HG03135 (cell line): ENCODE data around the gene MGARP.
"Not testable (repeated sequence)": the region's sequence is repeated elsewhere in the genome, so short reads cannot be mapped to it uniquely, and the experiment has no call there.

Source experiments
- ATAC-seq: cut with Tn5 transposase; IDR thresholded peaks from one replicate; pipeline ENCODE4 v1.9.1; 2021; ENCODE audit warnings: mild to moderate bottlenecking, moderate library complexity; ENCODE audit not compliant: unreplicated experiment

The MGARP gene

DNA sequence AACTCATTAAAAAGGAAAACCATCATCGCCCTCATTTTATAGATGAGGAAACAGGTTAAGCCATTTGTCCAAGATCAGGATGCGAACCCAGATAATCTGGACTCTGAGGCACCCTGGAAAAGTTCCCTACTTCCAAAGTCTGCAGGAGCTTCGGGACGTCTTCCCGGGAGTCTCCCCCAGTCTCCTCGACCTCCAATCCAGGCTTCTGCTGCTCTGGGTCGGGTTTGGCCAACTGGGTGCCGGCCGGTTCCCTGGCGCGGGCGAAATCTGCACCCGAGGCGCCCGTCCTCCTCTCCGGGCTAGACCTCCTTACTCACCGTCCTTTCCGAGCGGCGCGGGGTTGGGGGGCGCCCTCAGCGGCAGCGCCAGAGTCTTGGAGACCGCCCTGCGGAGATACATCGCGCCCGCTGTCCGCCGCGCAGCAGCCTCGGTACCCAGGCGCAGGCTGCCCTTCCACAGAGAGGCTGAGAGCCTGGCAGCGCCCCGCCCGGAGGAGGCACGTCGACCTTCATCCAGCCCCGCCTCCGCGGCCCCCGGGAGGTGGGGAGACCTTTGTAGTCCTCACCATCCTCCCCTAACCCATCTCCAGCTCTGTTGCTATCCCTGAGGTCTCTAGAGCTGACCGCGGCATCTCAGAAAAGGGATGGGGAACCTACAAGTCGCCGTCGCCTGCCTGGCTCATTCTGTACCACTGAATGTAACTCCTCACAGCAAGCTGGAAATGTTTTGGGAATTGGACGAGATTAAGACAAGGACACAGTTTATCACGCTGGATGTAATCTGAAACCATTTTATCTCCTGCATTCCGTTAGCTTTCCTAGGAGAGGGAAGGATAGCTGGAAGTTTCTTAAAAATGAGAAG lies at the start of gene MGARP:
TSS of gene MGARP (minus strand) at position 466 of the 861 bp plus-strand sequence. CDS start at position 399, 67 bp downstream.
- ATAC-seq = no peak

DNA sequence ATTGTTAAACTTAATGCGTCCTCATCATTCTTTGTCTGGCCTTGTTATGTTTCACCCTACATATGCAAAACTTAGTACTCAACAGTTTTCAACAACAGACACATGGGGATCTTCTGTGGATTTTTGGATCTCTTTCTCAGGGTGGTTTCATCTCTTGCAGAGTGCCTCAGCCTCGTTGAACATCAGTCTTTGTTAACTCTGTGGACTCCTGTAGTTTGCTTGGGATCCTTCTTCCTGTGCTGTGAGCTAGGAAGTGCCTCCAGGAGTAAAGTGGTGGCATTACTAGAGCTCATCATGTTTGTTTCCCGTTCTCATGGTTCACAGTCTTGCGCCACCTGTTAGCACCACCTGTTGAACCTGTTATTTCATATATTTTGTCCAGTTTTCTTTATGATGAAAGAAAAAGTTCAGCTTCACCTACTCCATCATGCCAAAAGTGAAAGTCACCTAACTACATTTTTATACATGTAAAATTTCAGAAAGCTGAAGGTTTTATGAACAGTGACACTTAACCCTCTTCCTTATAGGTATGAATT lies 49.7 kb upstream of the MGARP start:
- ATAC-seq = no peak

DNA sequence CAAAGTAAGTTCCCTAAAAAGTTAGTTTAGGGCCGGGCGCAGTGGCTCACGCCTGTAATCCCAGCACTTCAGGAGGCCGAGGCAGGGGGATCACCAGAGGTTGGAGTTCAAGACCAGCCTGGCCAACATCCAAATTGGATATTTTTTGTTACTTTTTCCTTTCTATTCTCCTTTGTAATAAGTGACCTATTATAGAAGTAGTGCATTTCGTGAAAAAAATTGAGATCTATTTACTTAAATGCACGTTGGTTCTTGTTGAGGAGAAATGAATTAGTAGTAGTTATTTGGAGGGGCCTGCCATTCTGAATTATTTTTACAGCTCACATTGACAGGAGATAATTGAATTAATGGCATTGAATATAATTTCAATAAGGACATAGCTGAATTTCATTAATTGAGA lies 44.6 kb upstream of the MGARP start:
- no peak for ATAC-seq

DNA sequence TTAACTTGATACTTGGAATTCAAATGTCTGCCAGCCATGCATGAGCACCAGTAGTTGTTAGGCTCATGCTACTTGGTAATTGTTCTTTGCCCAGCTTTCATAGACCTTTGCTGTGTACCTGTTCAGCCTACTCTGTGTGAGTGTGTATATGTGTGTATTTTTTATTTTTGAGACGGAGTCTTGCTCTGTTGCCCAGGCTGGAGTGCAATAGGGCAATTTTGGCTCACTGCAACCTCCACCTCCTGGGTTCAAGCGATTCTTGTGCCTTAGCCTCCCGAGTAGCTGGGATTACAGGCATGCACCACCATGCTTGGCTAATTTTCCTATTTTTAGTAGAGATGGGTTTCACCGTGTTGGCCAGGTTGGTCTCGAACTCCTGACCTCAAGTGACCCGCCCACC lies 42.5 kb upstream of the MGARP start:
- not testable (repeated sequence) for ATAC-seq

DNA sequence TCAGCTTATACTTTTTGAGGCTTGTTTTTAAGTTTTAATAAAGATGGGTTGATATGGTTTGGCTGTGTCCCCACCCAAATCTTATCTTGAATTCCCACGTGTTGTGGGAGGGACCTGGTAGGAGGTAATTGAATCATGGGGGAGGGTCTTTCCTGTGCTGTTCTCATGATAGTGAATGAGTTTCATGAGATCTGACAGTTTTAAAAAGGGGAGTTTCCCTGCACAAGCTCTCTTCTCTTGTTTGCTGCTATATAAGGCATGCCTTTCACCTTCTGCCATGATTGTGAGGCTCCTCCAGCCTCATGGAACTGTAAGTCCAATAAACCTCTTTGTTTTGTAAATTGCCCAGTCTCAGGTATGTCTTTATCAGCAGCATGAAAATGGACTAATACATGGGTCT lies 42.0 kb upstream of the MGARP start:
- not testable (repeated sequence) for ATAC-seq

DNA sequence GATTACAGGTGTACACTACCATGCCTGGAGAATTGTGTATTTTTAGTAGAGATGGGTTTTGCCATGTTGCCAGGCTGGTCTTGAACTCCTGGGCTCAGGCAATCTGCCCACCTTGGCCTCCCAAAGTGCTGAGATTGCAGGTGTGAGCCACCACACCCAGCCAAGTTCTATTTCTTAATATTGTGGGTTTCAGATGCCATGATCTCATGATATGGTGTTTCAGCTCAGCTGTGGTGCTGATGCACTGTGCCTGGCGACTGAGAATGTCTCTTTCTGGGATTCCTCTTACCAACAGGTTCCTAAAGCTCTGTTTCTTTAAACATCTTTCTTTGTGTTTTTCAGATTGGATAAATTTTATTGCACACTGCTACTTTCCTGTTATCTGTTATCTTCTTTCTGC lies 39.5 kb upstream of the MGARP start:
- no peak for ATAC-seq

DNA sequence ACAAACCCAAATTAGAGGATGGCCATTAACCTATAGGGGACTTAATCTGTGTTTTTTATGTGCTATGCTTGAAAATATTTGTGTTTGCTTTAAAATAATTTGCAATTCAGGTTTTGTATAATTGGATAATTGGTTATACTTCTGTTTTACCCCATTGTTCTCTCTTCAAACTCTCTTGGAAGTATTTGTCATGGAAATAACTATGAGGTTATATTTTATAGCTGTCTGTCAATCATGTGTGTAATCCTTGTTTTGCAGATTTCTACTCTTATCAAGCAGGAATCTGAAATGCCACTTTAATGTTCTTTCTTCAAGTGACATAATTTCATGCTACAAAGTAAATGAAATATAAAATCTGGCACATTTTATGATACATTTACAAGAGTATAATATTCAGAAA lies 37.6 kb upstream of the MGARP start:
- no peak for ATAC-seq

DNA sequence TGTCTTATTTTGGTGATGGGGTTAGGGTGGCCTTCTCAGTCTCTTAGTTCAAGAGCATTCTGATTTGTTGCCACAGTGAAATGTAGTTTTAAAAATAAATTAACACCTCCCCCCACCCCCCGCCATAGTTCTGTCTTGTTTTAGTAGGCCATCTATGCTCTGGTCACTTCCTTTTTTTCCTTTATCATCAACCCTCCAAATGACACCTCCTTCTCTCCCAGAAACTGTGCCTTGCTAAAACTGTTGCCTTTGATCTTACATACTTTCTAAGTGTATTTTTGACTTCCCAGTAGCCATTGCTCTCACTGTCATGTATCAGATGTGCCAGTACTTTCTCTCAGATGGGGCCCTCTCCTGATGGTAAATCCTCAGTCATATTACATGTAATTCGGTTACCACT lies 36.7 kb upstream of the MGARP start:
- no peak for ATAC-seq

DNA sequence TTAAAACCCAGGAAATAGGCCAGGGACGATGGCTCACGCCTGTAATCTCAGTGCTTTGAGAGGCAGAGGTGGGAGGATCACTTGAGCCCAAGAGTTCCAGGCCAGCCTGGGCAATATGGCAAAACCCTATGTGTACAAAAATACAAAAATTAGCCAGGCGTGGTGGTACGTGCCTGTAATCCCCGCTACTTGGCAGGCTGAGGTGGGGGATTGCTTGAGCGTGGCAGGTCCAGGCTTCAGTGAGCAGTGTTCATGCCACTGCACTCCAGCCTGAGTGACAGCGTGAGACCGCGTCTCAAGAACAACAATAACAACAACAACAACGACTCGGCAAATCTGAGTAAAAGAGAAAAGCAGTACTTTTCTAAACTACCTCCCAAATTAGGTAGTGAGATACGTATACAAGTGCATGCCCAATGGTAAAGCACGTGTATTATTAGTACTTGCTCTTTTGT lies 35.2 kb upstream of the MGARP start:
- peak; percentile 69 for ATAC-seq

DNA sequence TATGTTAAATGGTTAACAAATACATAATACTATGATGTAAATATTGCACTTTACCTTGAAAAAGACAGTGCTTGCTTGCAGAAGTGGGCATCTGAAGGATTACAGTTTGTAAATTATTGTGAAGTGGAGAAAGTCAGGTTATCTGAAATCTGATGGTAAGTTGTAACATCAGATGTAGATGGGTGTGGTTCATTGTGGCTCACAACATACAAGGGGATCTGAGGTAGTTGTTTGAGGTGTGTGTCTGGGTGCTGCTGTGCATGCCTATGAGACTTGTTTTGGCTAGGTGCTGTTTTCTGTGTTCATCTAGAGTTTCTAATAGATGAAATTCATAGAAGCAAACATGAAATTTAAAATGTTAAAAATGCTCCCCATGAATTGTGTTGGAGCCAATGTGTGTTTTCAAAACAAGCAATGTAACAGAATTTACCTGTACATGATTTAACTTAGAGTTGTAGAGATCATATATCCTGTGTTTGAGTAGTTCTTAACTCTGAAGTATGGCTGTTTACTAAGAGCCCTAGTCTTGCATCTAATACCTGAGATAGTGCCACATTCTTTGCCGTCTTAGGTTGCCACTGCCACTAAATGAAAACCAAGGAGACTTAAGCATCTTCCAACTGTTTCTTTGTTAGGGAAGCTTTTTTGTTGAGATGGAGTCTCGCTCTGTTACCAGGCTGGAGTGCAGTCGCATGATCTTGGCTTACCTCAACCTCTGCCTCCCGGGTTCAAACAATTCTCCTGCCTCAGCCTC lies 34.2 kb upstream of the MGARP start:
- ATAC-seq = no peak

DNA sequence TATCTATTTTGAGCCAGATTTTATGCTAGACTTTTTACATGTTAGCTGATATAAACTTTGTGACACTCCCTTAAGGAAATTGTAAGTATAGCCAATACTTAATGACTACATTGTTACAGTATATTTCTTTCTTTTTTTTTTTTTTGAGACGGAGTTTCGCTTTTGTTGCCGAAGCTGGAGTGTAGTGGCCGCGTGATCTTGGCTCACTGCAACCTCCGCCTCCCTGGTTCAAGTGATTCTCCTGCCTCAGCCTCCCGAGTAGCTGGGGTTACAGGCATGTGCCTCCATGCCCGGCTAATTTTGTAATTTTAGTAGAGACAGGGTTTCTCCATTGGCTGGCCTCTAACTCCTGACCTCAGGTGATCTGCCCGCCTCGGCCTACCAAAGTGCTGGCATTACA lies 33.4 kb upstream of the MGARP start:
- not testable (repeated sequence) for ATAC-seq

DNA sequence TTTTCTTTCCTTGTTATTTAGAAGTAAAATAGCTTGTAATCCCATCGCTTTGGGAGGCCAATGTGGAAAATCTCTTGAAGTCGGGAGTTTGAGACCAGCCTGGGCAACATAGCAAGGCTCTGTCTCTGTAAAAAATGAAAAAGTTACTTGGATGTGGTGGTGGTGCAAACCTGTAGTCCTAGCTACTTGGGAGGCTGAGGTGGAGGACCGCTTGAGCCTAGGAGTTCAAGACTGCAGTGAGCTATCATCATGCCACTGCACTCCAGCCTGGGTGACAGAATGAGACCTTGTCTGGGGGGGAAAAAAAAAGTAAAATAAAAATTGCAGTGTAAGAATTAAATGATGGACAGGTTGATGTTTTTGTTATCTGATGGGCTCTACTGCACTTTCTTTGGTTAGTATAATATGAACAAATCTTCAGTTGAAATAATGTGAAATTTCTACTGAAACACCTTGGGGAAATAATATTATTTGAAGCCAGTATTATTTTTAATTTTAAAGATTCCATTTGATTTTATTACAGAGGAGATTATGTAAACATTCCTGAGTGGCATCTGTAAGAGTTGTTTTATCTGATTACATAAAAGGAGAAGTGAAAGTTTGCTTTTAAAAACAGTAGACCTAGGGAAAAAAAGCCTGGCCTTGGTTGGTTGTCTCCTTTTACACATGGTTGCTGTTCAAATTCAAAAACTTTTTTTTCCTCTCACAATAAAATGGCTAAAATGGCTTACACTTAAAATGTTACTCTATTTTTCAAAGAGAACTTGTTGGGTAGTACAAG lies 32.7 kb upstream of the MGARP start:
- no peak for ATAC-seq

DNA sequence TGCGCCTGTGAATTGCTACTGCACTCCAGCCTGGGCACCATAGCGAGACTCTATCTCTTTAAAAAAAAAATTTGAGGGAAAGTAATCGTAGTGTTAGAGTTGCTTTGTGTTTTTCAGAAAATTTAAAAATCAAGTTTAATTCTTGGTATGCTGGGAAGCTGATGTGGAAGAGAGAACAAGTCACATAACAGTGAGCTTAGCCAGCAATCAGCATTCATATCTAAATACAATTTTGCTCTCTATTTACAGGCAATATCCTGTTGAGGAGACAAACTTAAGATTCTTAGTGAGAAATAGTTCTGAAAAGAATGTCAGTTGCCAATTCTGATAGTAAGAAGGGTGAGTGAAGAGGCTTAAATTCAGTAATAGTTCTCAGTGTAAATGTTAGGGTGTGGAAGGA lies 31.9 kb upstream of the MGARP start:
- ATAC-seq = no peak

DNA sequence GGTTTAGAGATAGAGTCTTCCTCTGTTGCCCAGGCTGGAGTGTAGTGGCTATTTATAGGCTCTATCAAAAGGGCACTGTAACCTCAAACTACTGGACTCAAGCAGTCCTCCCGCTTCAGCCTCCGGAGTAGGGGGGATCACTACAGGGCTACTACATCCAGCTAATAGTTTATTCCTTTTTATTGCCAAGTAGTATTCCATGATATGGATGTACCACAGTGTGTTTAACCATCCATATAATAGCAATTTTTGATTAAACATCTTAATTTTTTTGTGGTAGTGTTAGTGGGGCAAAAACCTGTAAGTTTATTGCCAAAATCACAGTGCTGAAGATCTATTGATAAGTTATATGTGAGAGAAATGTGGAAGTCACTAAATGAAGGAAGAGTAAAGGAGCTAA lies 24.9 kb upstream of the MGARP start:
- ATAC-seq = no peak

DNA sequence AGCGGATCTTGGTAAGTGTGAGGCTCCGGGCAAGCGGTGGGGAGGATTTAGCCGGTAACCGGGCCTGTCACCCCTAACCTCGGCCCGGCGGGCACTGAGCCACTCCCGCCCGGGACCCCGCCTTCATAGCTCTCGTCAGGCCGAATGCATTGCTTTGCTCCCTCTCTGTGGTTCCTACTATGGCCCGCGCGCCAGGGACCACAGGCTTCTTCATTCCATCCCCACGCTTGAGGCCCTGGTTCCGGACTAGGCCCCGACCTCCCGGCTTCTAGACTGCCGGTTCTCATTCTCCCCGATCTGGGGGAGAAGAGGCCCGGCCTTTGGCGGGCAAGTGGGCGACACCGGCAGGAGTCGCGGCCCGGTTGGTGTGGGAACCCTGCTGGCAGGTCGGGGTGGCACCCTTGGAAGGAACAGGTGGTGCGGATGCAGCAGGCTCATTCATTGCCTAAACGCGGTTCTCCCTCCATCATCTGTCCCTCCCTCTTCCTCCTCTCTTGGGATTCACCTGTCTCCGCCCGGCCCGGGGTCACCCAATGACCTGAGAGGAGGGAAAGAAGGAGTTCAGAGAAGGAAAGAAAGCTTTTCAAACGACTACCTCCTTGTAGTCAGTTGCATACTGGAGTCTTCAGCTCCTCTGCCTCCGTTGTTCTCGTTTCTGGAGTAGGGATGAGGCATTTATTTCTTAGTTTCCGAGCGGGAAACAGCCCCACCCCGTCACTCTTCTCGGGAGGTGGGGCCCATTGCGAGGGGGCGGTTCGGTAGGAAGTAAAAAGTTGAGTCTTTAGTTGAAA lies 22.0 kb upstream of the MGARP start, which contains the start of gene NDUFC1:
TSS of gene NDUFC1 (minus strand) at position 657 of the 791 bp plus-strand sequence. CDS start 6,679 bp downstream, outside the sequence.
- ATAC-seq = peak; percentile 40

DNA sequence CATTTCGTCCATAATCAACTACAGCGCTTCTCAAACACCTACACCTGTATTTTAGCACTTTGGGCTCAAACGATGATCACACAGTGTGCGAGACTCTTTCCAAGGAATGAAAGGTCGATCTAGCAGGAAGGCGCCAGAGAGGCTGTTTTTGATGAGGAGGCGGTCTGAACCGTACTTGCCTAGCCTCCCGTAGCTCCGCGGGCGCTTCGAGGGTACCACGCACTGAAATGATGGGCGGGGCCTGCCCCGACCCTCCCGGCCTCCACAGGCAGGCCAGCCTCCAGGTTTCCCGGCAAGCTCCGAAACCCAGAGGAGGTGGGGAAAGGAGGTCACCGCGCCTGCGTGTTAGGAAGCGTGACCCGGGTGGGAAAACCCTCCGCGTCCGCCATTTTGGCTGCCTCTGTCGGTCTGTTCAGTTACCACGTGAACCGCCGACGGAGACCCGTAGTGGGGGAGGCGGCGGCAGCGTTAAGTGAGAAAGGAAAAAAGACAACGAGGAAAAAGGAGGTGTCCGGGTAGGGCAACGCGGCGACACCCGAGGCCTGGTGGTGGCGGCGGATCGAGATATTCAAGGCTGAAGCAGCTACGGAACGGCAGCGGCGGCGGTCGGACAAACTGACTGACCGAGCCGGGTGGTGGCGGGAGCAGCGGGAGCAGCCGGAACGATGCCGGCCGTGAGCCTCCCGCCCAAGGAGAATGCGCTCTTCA lies 21.2 kb upstream of the MGARP start, which contains the start of gene NAA15:
TSS of gene NAA15 (plus strand) at position 393 of the 708 bp plus-strand sequence. CDS start at position 666, 273 bp downstream.
- peak; percentile 84 for ATAC-seq

DNA sequence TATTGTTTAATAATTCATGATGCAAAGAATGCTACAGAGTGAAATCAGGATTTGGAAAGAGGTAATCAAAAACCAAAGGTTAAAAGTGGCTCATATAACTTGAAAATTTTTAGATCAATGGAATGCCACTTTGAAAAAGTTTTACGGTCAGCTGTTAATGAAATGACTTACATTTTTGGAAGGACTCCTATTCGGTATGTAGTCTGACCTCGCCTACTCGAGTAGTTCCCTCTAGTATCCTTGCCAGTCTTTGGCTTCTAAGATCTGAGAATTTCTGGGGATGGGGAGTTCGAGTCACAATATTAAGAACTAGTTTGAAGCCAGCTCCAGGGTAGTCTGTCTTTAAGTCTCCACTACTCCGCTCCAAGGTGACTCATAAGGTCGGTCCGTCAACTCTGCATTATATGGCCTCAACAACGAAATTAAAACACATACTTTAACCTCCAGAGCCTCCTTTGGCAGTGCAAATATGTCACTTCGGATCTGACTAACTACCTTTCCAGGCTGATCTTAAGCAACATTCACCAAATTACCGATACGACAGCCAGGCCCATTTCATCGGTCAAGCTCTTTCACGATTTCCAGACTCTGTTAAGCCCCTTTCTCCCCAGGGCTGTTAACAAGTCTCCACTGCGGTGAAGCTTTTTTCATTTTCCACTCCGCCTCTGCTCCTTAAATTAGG lies 20.5 kb upstream of the MGARP start:
- ATAC-seq = peak; percentile 8

DNA sequence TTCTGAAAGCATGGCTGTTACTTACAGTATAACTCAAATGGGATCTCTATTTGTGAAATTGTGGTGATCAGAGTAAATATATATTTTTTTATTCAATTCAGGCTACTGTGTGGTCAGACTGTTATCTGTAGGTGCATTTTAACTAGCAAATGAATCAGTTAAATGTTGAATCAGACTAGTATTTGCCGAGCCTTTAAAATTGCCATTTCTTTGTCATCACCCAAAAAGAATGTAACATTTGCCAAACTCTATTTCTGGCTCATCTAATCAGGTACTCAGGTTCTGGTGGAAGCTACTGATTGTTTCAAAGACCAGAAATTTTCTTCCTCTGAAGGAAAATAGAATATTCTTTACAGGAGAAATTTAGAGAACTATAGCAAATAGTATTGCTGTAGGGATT lies 19.5 kb upstream of the MGARP start:
- ATAC-seq = no peak

DNA sequence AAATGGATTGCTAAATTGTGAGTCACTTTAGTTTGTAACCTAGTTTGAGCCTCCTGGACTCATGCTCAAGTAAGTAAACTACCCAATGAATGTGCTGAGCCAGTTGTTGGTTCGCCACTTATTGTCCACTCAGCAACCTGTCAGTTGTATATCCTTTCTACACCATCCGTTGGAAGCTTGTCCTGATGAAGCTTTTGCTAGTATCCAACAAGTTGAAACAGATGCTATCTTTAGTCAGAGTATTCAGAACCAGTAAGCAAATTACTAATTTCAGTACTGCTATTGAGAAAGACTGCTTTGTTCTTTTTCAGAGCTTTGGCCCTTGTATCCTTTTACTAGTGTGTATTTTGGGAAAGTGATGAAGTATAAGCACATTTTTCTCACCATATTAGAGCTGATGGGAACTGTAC lies 17.0 kb upstream of the MGARP start:
- ATAC-seq = no peak
